HepG2 (cell line): ENCODE data around the gene HOXC10. TPM values are rescaled to one million over a fixed set of nuclear protein-coding genes. Genes with fewer than 3 reads are reported as not detected.

Experiments
- EZH2 ChIP-seq: conservative IDR thresholded peaks from 2 replicates; pipeline ENCODE4 v1.6.1; 2012; ENCODE audit warnings: mild to moderate bottlenecking, low read depth, low read length, moderate library complexity
- FOXC1 ChIP-seq: sonication (generic); formaldehyde crosslinking; IDR thresholded peaks from 2 replicates; pipeline ENCODE4 v1.8.0; 2022; ENCODE audit warnings: mild to moderate bottlenecking, missing genetic modification reagents, borderline replicate concordance
- HCFC1 ChIP-seq: fragments of 150-350 bp; IDR thresholded peaks from 2 replicates; pipeline ENCODE4 v1.6.1; 2014; ENCODE audit warnings: low read depth, low read length
- MAF1 ChIP-seq: sonication (generic); formaldehyde crosslinking; IDR thresholded peaks from 2 replicates; pipeline ENCODE4 v1.5.0; 2020; ENCODE audit warnings: missing genetic modification reagents, borderline replicate concordance
- PCBP2 ChIP-seq: fragments of 200-400 bp; formaldehyde crosslinking; optimal IDR thresholded peaks from 2 replicates; pipeline ENCODE3; 2018; ENCODE audit warnings: low read length, low read depth; ENCODE audit not compliant: poor library complexity, severe bottlenecking
- polyA plus RNA-seq, 8 experiments: library from polyadenylated mRNA; depleted of rRNA in 3 of 8; stranded (reverse) in 7 of 8; unstranded in 1 of 8; fragments of >200 nt; fragmentation: Illumina TruSeq in 4 of 8; extraction: Trizol in 4 of 8; gene quantifications; 2 replicates each; pipeline versions ENCODE4 v1.2.1 to v1.2.3, GENCODE V29; 2011 to 2016; ENCODE audit warnings: low read depth in 4 of 8, missing spikeins in 1 of 8, mixed read lengths in 1 of 8; ENCODE audit not compliant: insufficient read depth in 1 of 8
- total RNA-seq, 5 experiments: library from RNA; depleted of rRNA; stranded (reverse); fragments of >200 nt; fragmentation: Illumina TruSeq; extraction: Trizol; gene quantifications; 2 replicates each; pipeline ENCODE4 v1.2.3, GENCODE V29; 2016; ENCODE audit warnings: low read depth in 1 of 5
- TF ChIP-seq, protein P1 (sequence below): IDR thresholded peaks from 2 replicates; pipeline ENCODE4 v1.6.1; 2016; ENCODE audit warnings: low read depth, missing genetic modification reagents, missing compliant biosample characterization
- TF ChIP-seq, protein P2 (sequence below): sonication (generic); formaldehyde crosslinking; IDR thresholded peaks from 2 replicates; pipeline ENCODE4 v1.4.0; 2020; ENCODE audit warnings: missing genetic modification reagents, borderline replicate concordance
- TF ChIP-seq, protein P3 (sequence below): sonication (generic); formaldehyde crosslinking; IDR thresholded peaks from 2 replicates; pipeline ENCODE4 v1.5.0; 2020; ENCODE audit warnings: missing genetic modification reagents
- TF ChIP-seq, protein P4 (sequence below): sonication (generic); formaldehyde crosslinking; IDR thresholded peaks from 2 replicates; pipeline ENCODE4 v1.8.0; 2022; ENCODE audit warnings: mild to moderate bottlenecking, missing genetic modification reagents; ENCODE audit not compliant: insufficient replicate concordance
- TF ChIP-seq, protein P5 (sequence below): IDR thresholded peaks from 2 replicates; pipeline ENCODE4 v1.6.1; 2012; ENCODE audit warnings: low read length, improper control_type of control experiment
- TF ChIP-seq, protein P6 (sequence below): sonication (generic); formaldehyde crosslinking; conservative IDR thresholded peaks from 2 replicates; pipeline ENCODE4 v1.5.0; 2020; ENCODE audit warnings: missing genetic modification reagents

HOXC10 gene
- total and polyA plus RNA-seq, 2 of the 13 experiments (the other 11 are each of a cell fraction or from before 2014, with no cell fraction given), result not detected

DNA sequence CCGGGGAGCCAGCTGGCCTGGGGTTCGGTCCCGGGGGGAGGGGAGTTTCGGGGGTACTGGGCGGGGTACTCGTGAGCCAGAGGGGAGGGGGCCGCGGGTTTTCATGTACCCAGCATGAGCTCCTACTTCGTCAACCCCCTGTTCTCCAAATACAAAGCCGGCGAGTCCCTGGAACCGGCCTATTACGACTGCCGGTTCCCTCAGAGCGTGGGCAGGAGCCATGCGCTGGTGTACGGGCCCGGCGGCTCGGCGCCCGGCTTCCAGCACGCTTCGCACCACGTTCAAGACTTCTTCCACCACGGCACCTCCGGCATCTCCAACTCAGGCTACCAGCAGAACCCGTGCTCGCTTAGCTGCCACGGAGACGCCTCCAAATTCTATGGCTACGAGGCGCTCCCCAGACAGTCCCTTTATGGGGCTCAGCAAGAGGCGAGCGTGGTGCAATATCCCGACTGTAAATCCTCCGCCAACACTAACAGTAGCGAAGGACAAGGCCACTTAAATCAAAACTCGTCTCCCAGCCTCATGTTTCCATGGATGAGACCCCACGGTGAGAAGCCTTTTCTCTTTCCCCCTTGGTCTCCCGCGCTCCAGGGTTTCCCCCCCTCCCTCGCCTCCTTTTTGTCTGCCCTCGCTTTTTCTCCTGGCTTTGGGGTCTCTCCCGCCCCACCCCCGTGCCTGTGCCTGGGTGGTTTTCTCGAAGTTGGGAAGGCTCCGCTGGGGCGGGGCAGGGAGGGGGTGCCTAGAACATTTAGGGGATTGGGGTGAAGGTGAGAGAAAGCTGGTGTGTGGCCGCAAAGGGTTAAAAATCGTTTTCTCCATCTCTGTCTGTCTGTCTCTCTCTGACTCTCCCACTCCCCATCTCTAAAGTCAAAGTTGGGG, 24.5 kb downstream of the HOXC10 start (continued):
- TF ChIP-seq, protein P1, sequence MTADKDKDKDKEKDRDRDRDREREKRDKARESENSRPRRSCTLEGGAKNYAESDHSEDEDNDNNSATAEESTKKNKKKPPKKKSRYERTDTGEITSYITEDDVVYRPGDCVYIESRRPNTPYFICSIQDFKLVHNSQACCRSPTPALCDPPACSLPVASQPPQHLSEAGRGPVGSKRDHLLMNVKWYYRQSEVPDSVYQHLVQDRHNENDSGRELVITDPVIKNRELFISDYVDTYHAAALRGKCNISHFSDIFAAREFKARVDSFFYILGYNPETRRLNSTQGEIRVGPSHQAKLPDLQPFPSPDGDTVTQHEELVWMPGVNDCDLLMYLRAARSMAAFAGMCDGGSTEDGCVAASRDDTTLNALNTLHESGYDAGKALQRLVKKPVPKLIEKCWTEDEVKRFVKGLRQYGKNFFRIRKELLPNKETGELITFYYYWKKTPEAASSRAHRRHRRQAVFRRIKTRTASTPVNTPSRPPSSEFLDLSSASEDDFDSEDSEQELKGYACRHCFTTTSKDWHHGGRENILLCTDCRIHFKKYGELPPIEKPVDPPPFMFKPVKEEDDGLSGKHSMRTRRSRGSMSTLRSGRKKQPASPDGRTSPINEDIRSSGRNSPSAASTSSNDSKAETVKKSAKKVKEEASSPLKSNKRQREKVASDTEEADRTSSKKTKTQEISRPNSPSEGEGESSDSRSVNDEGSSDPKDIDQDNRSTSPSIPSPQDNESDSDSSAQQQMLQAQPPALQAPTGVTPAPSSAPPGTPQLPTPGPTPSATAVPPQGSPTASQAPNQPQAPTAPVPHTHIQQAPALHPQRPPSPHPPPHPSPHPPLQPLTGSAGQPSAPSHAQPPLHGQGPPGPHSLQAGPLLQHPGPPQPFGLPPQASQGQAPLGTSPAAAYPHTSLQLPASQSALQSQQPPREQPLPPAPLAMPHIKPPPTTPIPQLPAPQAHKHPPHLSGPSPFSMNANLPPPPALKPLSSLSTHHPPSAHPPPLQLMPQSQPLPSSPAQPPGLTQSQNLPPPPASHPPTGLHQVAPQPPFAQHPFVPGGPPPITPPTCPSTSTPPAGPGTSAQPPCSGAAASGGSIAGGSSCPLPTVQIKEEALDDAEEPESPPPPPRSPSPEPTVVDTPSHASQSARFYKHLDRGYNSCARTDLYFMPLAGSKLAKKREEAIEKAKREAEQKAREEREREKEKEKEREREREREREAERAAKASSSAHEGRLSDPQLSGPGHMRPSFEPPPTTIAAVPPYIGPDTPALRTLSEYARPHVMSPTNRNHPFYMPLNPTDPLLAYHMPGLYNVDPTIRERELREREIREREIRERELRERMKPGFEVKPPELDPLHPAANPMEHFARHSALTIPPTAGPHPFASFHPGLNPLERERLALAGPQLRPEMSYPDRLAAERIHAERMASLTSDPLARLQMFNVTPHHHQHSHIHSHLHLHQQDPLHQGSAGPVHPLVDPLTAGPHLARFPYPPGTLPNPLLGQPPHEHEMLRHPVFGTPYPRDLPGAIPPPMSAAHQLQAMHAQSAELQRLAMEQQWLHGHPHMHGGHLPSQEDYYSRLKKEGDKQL (CRISPR knock-in tag), result no peak
- TF ChIP-seq EZH2 (peak; percentile 95; the same call in 1 of the 2 replicates), PCBP2 (no peak), FOXC1 (no peak), MAF1 (CRISPR knock-in tag) (no peak), HCFC1 (no peak)
- TF ChIP-seq, protein P2, sequence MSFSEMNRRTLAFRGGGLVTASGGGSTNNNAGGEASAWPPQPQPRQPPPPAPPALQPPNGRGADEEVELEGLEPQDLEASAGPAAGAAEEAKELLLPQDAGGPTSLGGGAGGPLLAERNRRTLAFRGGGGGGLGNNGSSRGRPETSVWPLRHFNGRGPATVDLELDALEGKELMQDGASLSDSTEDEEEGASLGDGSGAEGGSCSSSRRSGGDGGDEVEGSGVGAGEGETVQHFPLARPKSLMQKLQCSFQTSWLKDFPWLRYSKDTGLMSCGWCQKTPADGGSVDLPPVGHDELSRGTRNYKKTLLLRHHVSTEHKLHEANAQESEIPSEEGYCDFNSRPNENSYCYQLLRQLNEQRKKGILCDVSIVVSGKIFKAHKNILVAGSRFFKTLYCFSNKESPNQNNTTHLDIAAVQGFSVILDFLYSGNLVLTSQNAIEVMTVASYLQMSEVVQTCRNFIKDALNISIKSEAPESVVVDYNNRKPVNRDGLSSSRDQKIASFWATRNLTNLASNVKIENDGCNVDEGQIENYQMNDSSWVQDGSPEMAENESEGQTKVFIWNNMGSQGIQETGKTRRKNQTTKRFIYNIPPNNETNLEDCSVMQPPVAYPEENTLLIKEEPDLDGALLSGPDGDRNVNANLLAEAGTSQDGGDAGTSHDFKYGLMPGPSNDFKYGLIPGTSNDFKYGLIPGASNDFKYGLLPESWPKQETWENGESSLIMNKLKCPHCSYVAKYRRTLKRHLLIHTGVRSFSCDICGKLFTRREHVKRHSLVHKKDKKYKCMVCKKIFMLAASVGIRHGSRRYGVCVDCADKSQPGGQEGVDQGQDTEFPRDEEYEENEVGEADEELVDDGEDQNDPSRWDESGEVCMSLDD (CRISPR knock-in tag), result no peak
- TF ChIP-seq, protein P3, sequence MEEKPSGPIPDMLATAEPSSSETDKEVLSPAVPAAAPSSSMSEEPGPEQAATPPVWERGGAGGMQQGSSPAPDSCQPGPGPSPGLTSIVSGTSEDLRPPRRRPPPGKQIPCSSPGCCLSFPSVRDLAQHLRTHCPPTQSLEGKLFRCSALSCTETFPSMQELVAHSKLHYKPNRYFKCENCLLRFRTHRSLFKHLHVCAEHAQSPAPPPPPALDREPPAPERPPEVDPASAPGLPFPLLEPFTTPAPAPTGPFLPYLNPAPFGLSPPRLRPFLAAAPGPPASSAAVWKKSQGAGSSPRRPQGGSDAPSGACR (CRISPR knock-in tag), result no peak
- TF ChIP-seq, protein P4, sequence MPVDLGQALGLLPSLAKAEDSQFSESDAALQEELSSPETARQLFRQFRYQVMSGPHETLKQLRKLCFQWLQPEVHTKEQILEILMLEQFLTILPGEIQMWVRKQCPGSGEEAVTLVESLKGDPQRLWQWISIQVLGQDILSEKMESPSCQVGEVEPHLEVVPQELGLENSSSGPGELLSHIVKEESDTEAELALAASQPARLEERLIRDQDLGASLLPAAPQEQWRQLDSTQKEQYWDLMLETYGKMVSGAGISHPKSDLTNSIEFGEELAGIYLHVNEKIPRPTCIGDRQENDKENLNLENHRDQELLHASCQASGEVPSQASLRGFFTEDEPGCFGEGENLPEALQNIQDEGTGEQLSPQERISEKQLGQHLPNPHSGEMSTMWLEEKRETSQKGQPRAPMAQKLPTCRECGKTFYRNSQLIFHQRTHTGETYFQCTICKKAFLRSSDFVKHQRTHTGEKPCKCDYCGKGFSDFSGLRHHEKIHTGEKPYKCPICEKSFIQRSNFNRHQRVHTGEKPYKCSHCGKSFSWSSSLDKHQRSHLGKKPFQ, result no peak
- TF ChIP-seq, protein P5, sequence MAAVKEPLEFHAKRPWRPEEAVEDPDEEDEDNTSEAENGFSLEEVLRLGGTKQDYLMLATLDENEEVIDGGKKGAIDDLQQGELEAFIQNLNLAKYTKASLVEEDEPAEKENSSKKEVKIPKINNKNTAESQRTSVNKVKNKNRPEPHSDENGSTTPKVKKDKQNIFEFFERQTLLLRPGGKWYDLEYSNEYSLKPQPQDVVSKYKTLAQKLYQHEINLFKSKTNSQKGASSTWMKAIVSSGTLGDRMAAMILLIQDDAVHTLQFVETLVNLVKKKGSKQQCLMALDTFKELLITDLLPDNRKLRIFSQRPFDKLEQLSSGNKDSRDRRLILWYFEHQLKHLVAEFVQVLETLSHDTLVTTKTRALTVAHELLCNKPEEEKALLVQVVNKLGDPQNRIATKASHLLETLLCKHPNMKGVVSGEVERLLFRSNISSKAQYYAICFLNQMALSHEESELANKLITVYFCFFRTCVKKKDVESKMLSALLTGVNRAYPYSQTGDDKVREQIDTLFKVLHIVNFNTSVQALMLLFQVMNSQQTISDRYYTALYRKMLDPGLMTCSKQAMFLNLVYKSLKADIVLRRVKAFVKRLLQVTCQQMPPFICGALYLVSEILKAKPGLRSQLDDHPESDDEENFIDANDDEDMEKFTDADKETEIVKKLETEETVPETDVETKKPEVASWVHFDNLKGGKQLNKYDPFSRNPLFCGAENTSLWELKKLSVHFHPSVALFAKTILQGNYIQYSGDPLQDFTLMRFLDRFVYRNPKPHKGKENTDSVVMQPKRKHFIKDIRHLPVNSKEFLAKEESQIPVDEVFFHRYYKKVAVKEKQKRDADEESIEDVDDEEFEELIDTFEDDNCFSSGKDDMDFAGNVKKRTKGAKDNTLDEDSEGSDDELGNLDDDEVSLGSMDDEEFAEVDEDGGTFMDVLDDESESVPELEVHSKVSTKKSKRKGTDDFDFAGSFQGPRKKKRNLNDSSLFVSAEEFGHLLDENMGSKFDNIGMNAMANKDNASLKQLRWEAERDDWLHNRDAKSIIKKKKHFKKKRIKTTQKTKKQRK, result no peak
- TF ChIP-seq, protein P6, sequence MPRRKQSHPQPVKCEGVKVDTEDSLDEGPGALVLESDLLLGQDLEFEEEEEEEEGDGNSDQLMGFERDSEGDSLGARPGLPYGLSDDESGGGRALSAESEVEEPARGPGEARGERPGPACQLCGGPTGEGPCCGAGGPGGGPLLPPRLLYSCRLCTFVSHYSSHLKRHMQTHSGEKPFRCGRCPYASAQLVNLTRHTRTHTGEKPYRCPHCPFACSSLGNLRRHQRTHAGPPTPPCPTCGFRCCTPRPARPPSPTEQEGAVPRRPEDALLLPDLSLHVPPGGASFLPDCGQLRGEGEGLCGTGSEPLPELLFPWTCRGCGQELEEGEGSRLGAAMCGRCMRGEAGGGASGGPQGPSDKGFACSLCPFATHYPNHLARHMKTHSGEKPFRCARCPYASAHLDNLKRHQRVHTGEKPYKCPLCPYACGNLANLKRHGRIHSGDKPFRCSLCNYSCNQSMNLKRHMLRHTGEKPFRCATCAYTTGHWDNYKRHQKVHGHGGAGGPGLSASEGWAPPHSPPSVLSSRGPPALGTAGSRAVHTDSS (CRISPR knock-in tag), result no peak
